Keratinocyte (primary cell): ENCODE results near the gene TYW1B. TPM values are rescaled to one million over a fixed set of nuclear protein-coding genes. Genes with fewer than 3 reads are reported as not detected.
"Not testable (repeated sequence)": the region's sequence is repeated elsewhere in the genome, so short reads cannot be mapped to it uniquely, and the experiment has no call there.

Source experiments
- DNase-seq: peaks from one replicate; pipeline ENCODE4 v3.0.0-alpha.2; 2011; ENCODE audit warnings: low read depth, missing footprints, low spot score
- FAIRE-seq: peaks from 2 replicates; lab custom pipeline; 2011; peaks lifted over from hg19 to GRCh38; lab: Jason Lieb, UNC
- H2AFZ ChIP-seq: 2 replicates; pipeline ENCODE4 v1.6.0; 2012; ENCODE audit warnings: low read length, control low read depth, inconsistent platforms; ENCODE audit not compliant: control insufficient read depth
- H3K27ac ChIP-seq: 2 replicates; pipeline ENCODE4 v1.5.1; 2011; ENCODE audit warnings: low read length; ENCODE audit not compliant: control insufficient read depth, insufficient read depth
- H3K27me3 ChIP-seq: 3 replicates; pipeline ENCODE4 v1.6.0; 2011; ENCODE audit warnings: low read length; ENCODE audit not compliant: control insufficient read depth, insufficient read depth; ENCODE audit errors: extremely low read depth
- H3K36me3 ChIP-seq, 2 experiments: 2 replicates in 1 of 2; 3 replicates in 1 of 2; pipeline ENCODE4 v1.5.1; 2011; ENCODE audit warnings: low read length in 2 of 2, mild to moderate bottlenecking in 1 of 2; ENCODE audit not compliant: control insufficient read depth in 2 of 2, insufficient read depth in 2 of 2; ENCODE audit errors: extremely low read depth in 1 of 2
- H3K4me1 ChIP-seq: 3 replicates; pipeline ENCODE4 v1.5.1; 2011; ENCODE audit warnings: low read length; ENCODE audit not compliant: control insufficient read depth, insufficient read depth; ENCODE audit errors: extremely low read depth
- H3K4me2 ChIP-seq: 3 replicates; pipeline ENCODE4 v1.6.0; 2011; ENCODE audit warnings: low read depth, low read length; ENCODE audit not compliant: control insufficient read depth, insufficient read depth; ENCODE audit errors: extremely low read depth
- H3K4me3 ChIP-seq, 3 experiments: fragments of 200-600 bp in 1 of 3; sonication (generic) in 1 of 3; 2 replicates in 2 of 3; 3 replicates in 1 of 3; pipeline ENCODE4 v1.5.1; 2011 to 2016; ENCODE audit warnings: low read length in 3 of 3, mild to moderate bottlenecking in 3 of 3, control low read depth in 2 of 3, inconsistent platforms in 1 of 3, low read depth in 1 of 3, mixed read lengths in 1 of 3, mixed run types in 1 of 3, moderate library complexity in 1 of 3; ENCODE audit not compliant: control insufficient read depth in 2 of 3, insufficient read depth in 2 of 3; ENCODE audit errors: extremely low read depth in 1 of 3
- H3K79me2 ChIP-seq: 2 replicates; pipeline ENCODE4 v1.6.0; 2012; ENCODE audit warnings: low read length; ENCODE audit not compliant: control insufficient read depth, insufficient read depth
- H3K9ac ChIP-seq: 3 replicates; pipeline ENCODE4 v1.6.0; 2011; ENCODE audit warnings: low read length; ENCODE audit not compliant: control insufficient read depth, insufficient read depth; ENCODE audit errors: extremely low read depth
- H3K9me1 ChIP-seq: 3 replicates; pipeline ENCODE4 v1.6.0; 2011; ENCODE audit warnings: low read length; ENCODE audit not compliant: control insufficient read depth, insufficient read depth; ENCODE audit errors: extremely low read depth
- H3K9me3 ChIP-seq: 2 replicates; pipeline ENCODE4 v1.5.1; 2012; ENCODE audit warnings: low read depth, low read length; ENCODE audit not compliant: control insufficient read depth
- H4K20me1 ChIP-seq: 3 replicates; pipeline ENCODE4 v1.6.0; 2011; ENCODE audit warnings: low read length; ENCODE audit not compliant: control insufficient read depth, insufficient read depth; ENCODE audit errors: extremely low read depth
- EZH2 ChIP-seq: IDR thresholded peaks from one replicate; pipeline ENCODE4 v1.6.1; 2012; ENCODE audit warnings: inconsistent platforms, mild to moderate bottlenecking, low read length, moderate library complexity
- dilution Hi-C: fragments of 300-500 bp; cut with MboI; formaldehyde crosslinking; loops from one replicate; pipeline ENCODE4 v1.7.0; 2020; ENCODE audit warnings: low sequenced_read_pairs; ENCODE audit not compliant: extremely low pct_ligation_motif_present
- polyA plus RNA-seq, 5 experiments: library from polyadenylated mRNA; depleted of rRNA in 3 of 5; stranded (reverse) in 3 of 5; stranded (forward) in 1 of 5; unstranded in 1 of 5; fragments of >200 nt; gene quantifications; 1 replicate in 1 of 5; 2 replicates in 3 of 5; 3 replicates in 1 of 5; pipeline versions ENCODE4 v1.2.1 to v1.2.3, GENCODE V29; 2011 to 2012; ENCODE audit warnings: missing spikeins in 2 of 5, low read depth in 1 of 5, low replicate concordance in 1 of 5
- TF ChIP-seq, protein P1 (sequence below), 3 experiments: IDR thresholded peaks in 1 of 3; conservative IDR thresholded peaks in 1 of 3; optimal IDR thresholded peaks in 1 of 3; 2 replicates in 2 of 3; 3 replicates in 1 of 3; pipeline versions ENCODE3 to v1.5.1; 2011; ENCODE audit warnings: low read length in 3 of 3, mild to moderate bottlenecking in 3 of 3, moderate library complexity in 2 of 3, control low read depth in 1 of 3, inconsistent platforms in 1 of 3; ENCODE audit not compliant: insufficient read depth in 2 of 3; ENCODE audit errors: extremely low read depth in 1 of 3

The TYW1B gene
- polyA plus RNA-seq, 1 donor (not counting 4 experiments of a cell fraction or from before 2014, with no cell fraction given): 2.5 TPM

DNA sequence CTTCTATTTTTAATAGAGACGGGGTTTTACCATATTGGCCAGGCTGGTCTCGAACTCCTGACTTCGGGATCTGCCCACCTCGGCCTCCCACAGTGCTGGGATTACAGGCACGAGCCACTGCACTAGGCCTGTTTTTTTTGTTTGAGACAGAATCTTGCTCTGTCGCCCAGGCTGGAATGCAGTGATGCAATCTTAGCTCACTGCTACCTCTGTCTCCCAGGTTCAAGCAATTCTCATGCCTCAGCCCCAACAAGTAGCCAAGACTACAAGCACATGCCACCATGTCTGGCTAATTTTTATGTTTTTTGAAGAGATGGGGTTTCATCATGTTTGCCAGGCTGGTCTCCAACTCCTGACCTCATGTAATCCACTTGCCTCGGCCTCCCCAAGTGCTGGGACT lies 73.7 kb downstream of the TYW1B start:
- Histone ChIP-seq H3K9me1 (no peaks in the 10 kb centered on the region), H3K4me2 (no peak overlapping the region), H3K4me3 (no peak overlapping the region), H3K36me3 (no peaks in the 10 kb centered on the region), H3K9me3 (no peaks in the 10 kb centered on the region), H3K27ac (no peak overlapping the region), H3K9ac (no peak overlapping the region), H3K79me2 (no peaks in the 10 kb centered on the region), H3K27me3 (no peaks in the 10 kb centered on the region), H3K4me1 (no peaks in the 10 kb centered on the region), H4K20me1 (no peaks in the 10 kb centered on the region), H2AFZ (no peak overlapping the region)
- dilution Hi-C loops: no loop called here
- FAIRE-seq (no peak), DNase-seq (no peak)
- no peak for TF ChIP-seq EZH2
- TF ChIP-seq, protein P1, sequence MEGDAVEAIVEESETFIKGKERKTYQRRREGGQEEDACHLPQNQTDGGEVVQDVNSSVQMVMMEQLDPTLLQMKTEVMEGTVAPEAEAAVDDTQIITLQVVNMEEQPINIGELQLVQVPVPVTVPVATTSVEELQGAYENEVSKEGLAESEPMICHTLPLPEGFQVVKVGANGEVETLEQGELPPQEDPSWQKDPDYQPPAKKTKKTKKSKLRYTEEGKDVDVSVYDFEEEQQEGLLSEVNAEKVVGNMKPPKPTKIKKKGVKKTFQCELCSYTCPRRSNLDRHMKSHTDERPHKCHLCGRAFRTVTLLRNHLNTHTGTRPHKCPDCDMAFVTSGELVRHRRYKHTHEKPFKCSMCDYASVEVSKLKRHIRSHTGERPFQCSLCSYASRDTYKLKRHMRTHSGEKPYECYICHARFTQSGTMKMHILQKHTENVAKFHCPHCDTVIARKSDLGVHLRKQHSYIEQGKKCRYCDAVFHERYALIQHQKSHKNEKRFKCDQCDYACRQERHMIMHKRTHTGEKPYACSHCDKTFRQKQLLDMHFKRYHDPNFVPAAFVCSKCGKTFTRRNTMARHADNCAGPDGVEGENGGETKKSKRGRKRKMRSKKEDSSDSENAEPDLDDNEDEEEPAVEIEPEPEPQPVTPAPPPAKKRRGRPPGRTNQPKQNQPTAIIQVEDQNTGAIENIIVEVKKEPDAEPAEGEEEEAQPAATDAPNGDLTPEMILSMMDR (optimal IDR thresholded peaks at IDR 0.05 in 1 of 3, IDR thresholded peaks at IDR 0.05 in 1 of 3, conservative IDR thresholded peaks at IDR 0.05 in 1 of 3; ENCODE audit: extremely low read depth in 1 of 3, insufficient read depth in 2 of 3, low read length in 3 of 3): no peak

DNA sequence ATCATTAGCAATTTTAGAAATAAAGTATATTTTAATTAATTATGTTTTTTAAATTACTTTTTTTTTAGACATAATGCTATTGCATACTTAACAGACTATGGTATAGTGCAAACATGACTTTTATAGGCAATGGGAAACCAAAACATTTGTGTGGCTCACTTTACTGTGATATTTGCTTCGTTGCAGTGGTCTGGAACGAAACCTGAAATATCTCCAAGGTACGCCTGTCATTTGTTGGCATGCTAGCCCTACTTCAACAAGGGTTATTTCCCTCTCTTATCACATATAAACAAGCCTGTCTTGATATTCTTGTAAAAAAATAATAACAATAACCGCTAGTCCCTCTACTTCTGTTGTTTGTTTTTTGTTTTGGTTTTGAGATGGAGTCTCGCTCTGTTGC lies 74.2 kb downstream of the TYW1B start:
- dilution Hi-C loops: no loop called here
- FAIRE-seq (no peak), DNase-seq (no peak)
- Histone ChIP-seq H4K20me1 (no peaks in the 10 kb centered on the region), H3K27me3 (no peaks in the 10 kb centered on the region), H3K9me1 (no peaks in the 10 kb centered on the region), H2AFZ (no peak overlapping the region), H3K4me2 (no peak overlapping the region), H3K27ac (no peak overlapping the region), H3K9ac (no peak overlapping the region), H3K9me3 (no peaks in the 10 kb centered on the region), H3K4me1 (no peaks in the 10 kb centered on the region), H3K4me3 (no peak overlapping the region), H3K36me3 (no peaks in the 10 kb centered on the region), H3K79me2 (no peaks in the 10 kb centered on the region)
- no peak for TF ChIP-seq EZH2
- TF ChIP-seq, protein P1 (optimal IDR thresholded peaks at IDR 0.05 in 1 of 3, IDR thresholded peaks at IDR 0.05 in 1 of 3, conservative IDR thresholded peaks at IDR 0.05 in 1 of 3; ENCODE audit: extremely low read depth in 1 of 3, insufficient read depth in 2 of 3, low read length in 3 of 3): no peak

DNA sequence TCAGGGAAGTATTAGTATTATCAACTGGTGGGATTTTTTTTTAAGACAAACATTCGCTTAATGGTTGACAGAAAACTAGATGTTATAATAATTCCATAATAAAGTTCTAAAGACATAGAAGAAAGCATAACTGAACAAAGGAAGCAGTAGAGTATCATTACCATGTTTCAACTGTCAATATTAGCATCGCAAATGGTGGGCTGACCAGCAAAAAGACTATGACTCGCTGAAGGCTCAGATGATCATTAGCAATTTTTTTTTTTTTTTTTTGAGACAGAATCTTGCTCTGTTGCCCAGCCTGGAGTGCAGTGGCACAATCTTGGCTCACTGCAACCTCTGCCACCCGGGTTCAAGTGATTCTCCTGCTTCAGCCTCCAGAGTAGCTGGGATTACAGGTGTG lies 74.8 kb downstream of the TYW1B start:
- H3K9me3 ChIP-seq, DNase-seq, FAIRE-seq, H2AFZ ChIP-seq, H3K27ac ChIP-seq, H3K9me1 ChIP-seq, H3K9ac ChIP-seq, H3K4me3 ChIP-seq, dilution Hi-C loops, H3K36me3 ChIP-seq, H3K27me3 ChIP-seq, H4K20me1 ChIP-seq, H3K4me1 ChIP-seq, H3K4me2 ChIP-seq, H3K79me2 ChIP-seq: not testable (repeated sequence)
